SKM-1 treated with dmso at 0.1 percent for 144 hours (cell line): ENCODE measurements around the gene SOCS3.

Source experiments
- DNase-seq: peaks from one replicate; lab custom pipeline; 2025; ENCODE audit not compliant: unreplicated experiment; lab: John Stamatoyannopoulos, UW

Gene SOCS3

DNA sequence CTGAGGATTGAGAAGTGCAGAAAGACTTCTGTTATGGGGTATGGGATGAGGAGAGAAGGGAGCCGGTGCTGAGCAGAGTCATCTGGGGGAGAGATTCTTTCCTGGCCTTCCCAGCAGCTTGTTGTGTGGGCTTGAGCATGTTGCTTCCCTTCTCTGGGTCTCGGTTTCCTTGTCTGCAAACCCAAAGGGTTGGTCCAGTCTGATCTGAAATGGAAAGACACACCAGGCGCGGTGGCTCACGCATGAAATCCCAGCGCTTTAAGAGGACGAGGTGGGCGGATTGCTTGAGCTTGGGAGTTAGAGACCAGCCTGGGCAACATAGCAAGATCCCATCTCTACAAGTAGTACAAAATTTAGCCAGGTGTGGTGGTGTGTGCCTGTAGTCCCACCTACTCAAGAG, 6.0 kb downstream of the SOCS3 start:
- no peak for DNase-seq

DNA sequence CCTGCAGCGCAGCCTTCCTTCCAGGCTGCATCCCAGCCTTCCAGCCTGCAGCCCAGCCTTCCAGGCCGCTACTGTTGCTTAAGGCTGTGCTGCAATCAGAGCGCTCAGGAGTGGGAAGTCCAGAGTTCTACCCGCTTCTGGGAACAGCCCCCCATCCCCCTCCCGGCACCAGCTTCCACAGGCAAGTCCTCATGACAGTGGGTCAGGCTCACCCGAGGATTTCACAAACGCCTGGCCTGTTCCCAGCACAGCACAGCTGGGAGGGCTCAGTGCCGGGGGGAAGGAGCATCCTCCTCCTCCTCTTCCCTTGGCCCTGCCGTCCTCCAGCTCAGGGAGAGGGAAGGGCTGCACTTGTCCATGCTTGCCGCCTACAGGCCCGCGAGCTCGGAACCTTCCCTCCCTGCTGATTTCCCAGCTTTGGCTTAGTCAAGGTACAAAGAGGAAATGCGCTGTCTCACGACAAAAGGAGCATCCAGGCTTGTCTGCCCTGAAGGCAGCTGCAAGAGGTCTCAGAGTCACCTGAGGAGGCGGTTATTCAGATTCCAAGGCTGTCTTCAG, 8.3 kb downstream of the SOCS3 start:
- no peak for DNase-seq

DNA sequence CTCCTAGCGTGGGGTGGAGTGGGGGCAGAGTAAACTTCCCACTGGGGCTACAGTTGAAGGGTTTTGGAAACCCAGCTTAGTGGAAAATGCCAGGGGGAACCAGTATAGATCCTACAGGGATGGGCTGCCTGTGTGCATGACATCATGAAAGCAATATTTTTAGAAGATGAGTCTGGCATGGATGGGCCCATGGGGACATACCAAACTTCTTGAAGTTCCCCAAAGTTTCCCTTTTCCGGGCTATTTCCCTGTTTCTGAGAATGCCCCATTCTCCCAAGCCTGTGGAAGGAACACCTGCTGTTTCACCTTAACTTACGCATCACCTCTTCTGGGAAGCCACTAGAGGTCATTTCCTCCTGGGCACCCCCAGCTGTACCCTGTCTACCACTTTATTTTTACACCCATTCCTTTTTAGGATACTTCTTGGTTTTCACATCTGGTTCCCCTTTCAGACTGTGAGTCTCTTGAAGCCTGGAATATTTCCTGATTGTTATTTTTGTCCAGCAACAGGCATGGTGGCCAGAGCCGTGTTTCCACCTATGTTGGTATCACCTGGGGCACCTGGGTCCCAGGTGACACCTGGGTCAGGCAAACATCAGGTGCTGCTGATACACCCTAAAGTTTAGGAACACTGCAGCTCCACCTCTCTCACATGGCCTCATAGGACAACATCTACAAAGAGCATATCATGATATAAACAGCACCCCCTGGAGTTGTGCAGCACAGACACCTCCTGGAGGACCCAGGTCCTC, 9.8 kb downstream of the SOCS3 start:
- no peak for DNase-seq

DNA sequence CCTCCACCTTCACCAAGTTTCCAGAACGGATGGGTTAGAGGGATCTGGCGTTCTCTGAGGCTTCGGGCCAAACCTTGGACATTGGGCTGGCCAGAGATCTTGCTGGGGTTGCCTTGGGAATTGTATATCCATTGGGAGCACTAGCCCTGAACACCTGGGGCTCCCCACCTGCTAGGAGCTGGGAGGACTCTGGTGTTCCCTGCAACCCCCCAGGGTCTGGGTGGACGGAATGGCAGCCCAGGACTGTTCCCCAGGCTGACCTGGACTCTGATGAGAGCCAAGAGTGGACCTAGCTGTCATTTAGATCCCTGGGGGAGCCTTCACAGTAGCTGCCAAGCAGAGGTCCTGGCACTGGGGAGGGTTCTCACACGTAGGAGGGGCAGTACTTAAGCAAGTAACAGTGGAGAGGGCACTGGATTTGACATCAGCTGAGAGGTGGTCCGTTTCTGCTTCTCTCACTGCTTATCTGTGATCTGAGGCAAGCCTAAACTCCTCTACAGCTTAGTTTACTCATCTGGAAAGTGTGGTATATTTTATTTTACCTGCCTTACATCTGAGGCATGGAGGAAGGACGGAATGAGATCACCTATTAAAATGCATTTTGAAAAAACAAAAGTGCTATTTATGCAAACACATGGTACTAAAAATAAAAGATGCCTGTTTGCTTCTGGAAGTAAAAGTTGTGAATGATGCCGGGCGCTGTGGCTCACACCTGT, 11.7 kb downstream of the SOCS3 start:
- no peak for DNase-seq

DNA sequence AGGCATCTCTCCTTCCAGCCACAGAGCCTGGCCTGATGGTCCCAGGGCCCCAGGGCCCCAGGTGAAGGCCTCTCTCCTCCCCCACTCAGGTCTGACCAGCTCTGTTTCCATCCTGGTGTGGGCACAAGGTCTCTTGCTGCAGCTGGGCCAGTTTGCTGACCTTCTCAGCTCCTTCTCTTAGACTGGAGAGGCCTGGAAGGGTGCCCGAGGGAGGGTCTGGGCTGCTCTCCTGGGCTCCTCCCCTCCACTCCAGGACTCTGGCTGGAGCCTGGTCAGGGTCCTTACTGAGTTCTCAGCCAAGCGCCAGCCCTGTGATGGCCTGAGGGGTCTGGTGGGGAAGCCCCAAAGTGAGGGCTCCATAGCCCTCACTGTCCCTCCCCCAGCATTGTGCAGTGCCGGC, 12.4 kb downstream of the SOCS3 start:
- DNase-seq, result no peak

DNA sequence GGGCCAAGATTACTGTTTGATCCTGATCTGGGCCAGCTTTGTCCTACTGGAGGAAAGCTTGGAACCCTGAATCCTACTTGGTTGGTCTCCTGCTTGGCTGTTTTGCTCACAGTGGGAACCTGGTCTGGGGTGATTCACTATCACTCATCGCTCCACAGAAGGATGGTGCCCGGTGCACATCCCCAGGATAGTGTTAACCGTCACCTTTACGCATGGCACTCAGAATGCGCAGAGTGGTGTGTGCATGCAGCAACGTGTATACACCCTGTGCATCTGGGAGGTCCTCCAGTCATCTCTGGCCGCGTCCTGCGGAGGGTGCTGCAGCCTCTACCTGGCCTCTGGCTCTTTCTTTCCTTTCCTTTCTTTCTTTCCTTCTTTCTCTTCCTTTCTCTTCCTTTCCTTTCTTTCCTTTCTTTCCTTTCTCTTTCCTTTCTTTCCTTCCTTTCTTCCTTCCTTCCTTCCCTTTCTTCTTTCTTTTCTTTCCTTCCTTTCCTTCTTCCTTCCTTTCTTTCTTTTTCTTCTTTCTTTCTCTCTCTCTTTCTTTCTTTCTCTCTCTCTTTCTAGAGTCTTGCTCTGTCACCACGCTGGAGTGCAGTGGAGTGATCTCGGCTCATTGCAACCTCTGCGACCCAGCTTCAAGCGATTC, 13.1 kb downstream of the SOCS3 start:
- no peak for DNase-seq

DNA sequence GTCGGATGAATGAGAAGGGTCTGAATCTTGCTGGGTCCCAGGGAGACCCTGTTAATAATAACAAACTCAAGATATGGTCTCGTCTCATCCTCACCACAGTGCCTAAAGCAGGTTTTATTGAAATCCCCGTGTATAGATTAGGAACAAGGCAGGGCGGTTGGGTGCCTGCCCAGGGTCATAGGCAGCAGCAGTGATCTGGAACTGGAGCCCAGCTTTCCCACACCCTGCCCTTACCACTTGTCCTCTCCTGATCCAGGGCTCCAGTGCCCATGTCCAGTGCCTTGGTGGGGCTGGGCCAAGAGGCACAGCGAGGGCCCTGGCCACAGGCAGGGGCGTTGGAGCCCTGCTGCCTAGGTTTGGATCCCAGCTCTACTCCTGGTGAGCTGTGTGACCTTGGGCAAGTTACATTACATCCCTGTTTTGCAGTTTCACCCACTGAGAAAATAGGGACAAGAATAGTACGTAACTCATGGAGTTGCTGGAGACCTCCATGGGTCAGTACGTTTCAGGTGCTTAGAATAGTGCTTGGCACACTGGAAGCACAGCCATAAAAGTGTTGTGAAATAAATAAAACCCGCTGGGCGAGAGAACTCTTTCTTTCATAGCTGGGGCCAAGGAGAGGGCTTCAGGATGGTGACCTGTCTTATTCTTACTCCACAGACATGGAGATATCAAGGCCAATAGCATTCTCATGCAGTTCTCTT, 13.9 kb downstream of the SOCS3 start:
- DNase-seq, result no peak

DNA sequence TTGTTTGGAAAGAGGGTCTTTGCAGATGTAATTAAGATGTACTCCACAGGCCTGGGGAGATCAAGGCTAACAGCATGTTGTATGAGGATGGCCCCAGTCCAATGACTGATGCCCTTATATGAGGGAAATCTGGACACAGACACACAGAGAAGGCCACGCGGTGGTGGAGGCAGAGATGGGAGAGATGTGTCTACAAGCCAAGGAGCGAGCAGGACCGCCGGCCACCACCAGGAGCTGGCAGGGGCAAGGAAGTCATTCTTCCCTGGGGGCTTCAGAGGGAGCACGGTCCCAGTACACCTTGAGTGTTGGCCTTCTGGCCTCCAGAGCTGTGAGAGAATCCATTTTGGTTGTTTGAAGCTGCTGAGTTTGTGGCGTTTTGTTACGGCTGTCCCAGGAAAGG, 14.7 kb downstream of the SOCS3 start:
- DNase-seq, result no peak

DNA sequence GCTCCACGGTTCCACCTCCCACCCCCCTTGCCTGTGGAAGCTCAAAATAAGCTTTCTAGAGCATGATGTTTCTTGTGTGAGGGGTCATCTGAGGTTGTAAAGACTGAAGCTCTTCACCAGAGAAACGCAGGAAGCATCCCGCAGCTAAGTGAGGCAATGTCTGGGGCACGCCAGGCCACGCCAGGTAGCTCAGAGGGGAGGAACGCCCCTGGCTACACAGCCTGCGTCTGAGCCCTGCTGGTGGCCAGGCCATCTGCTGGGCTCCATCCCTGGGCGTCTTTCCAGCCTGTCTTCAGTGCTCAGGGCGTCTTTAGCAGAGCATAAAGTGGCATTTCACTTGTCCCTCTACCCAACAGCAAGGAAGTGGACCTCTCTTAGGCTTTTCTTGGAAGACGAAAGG, 15.2 kb downstream of the SOCS3 start:
- no peak for DNase-seq

DNA sequence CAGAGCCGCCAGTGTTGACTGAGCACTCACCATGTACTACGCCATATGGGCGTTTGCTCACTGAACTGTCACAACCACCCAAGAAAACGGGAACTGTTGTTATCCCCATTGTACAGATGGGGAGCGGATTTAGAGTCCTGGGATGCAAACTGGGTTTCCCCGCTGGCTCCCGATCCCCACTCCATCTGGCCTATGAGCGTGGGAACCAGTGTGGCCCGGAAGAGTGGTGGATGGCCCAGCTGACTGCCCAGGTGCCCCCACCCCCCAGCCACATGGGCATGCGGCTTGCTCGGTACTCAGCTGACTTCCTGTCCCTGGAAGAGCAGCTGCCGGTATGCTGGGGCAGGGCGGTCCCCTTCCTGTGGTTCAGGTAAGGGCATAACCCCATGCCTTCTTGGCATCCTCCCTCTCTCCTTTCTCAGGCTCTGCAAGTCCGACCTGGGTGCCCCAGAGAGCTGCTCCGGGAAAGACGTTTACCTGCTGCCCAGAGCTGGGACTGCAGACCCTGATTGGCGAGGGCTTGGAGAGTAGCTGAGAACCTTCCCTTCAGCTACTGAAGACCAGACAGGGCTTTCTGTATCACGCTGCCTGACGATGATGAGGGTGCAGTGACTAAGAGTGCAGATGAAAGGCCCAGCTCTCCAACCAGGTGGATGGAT, 16.2 kb downstream of the SOCS3 start:
- DNase-seq, result no peak

DNA sequence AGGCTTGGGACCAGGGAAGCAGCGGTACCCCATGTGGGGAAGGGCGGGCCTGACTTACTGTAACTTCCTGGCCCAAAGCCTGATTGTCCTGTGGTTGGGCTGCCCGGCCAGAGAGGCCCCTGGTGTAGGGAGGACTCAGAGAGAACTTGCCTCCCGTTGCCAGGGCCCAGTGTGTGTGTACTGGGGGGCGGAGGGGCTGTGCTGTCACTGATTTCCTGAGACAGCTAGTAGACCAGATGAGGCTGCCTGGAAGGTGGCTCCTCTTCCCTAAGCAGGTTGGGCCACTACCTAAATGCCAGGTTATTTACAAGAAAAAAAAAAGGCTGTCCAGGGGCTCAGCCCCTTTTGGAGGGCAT, 16.7 kb downstream of the SOCS3 start:
- peak; percentile 55 for DNase-seq

DNA sequence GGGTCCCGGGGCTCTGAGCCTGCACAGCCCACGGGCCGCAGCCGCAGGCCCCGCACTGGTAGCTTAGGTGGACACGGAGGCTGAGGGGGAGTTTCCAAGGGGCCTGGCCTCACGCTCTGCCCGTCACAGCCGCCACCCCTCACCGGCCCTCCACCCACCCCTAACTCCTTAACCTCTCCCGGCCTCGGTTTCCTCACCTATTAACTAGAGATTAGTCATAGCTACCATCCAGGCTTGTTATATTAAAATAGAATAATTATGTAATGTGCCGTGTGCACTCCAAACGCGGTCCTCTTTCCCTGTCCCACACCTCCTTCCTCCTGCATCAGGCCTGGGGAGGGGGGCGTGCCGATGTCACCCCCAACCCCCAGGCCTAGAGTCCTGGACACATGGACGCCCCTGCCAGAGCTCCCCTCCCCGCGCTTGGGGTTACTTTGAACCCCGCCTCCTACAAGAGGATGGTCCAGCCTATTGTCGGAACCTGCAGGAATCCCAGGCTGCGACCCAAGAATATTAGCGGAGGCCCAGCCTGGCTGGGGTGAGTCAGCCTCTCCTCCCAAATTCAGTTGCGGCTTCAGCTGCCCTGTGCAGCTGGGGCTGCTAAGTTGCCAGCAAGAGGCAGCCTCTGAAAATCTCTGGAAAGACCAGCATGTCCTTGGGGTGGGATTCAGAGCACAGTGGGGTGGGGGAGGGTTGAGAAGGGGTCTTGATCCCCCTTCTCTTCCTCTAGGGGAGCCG, 17.3 kb downstream of the SOCS3 start:
- DNase-seq, result no peak

DNA sequence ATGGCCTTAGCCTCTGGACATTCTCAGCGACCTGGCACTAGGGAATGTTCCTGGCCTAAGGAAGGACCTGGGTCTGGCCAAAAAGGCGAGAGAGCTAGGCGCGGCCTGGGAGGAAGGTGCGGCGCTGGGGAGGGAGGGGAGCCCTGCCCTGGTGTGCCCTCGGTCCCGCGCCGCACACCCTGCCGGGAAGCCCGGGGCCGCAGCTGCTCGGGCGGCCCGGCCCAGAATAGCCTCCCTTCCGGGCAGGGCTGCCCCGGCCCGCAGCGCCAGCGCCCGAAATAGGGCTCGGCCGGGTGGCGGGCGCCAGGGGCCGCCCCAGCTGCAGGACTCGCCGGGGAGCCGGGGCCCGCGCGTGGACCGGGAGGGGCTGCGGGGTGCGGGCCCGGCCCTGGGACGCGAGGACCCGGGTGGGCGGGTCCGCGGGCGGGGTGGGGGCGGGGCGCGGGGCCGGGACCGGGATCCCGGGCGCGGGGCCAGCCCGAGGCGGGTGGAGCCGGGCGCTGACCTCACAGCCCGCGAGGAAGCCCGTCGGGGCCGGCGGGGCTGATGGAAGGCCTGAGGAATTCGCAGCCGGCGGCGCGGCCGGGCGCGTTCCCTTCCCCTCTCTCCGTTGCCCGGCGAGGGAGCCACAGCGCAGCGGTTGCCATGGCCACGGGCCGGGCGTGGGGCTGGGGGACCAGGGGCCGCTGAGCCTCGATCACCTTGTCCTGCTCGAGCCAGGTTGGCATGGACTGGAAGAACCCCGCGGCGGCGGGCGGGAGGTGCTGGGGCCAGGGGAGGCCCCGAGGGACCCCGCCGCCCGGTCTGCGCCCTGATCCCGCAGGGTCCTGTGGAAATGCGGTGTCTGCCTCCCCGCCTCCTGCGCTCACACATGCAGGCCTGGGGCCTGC, 18.1 kb downstream of the SOCS3 start:
- no peak for DNase-seq

DNA sequence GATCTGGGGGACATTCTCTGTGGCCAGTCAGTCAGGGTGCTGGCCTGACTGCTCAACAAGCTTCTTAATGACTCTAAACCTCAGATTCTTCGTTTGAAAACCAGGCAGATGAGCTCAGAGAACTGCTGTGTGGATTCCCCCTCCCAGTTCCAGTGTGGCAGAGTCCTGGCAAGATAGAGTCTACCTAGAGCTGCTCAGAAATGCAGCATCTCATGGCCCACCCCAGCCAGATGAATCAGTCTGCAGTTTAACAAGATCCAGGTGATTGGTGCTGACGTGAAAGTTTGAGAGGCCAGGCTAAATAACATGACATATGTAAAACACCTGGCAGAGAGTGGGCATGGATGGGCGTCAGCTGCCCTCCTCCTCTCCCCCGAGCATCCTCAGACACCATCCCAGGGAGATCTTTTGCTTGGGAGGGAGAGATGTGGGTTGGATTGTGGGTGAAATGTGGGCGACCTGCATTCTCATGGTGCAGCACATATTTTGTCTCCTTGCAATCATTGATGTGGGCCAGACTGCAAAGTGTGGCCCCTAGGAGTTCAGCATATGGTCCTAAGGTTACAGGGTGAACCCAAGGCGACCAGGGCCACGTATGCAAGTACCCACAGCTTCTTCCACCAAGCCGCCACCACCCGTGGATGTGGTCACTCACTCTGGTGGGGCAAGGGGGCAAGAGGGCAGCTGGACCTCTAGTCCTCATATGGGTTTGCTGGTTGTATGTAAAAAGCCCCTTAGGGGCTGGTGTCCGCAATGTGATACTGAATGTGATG, 19.5 kb downstream of the SOCS3 start:
- DNase-seq, result no peak

DNA sequence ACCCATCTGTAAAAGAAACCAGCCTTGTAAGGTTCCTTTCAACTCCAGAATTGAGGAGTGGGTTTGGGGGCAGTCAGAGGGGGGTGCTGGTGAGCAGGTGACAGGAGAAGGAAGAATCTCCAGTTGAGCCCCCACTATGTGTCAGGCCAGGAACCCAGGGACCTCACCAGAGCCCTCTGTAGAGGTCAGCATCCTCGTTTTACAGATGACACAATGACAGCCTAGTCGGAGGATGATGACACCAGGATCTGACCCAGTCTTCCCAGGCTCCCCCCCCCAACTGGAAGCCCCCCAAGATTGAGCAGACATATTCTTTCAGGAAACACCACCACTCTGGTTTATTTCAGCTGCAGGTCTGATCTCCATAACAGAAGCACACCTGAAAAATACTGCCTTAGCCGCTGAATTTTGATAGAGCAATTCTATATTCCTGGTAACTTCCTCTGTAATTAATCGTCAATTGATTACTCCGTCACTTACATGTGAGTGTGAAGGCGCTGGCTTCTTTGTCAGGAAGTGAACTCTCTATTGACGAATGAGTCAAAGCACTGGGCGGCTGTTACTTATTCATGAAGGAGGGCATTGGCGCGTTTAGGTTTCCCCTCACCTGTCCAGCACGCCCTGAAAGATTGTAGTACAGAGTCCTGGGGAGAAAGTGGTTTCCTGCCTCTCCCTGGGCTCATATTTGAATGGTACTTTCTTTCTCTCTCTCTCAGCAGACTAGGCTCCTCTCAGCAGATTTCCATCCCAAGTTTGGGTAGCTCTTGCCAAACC, 21.2 kb downstream of the SOCS3 start:
- no peak for DNase-seq

DNA sequence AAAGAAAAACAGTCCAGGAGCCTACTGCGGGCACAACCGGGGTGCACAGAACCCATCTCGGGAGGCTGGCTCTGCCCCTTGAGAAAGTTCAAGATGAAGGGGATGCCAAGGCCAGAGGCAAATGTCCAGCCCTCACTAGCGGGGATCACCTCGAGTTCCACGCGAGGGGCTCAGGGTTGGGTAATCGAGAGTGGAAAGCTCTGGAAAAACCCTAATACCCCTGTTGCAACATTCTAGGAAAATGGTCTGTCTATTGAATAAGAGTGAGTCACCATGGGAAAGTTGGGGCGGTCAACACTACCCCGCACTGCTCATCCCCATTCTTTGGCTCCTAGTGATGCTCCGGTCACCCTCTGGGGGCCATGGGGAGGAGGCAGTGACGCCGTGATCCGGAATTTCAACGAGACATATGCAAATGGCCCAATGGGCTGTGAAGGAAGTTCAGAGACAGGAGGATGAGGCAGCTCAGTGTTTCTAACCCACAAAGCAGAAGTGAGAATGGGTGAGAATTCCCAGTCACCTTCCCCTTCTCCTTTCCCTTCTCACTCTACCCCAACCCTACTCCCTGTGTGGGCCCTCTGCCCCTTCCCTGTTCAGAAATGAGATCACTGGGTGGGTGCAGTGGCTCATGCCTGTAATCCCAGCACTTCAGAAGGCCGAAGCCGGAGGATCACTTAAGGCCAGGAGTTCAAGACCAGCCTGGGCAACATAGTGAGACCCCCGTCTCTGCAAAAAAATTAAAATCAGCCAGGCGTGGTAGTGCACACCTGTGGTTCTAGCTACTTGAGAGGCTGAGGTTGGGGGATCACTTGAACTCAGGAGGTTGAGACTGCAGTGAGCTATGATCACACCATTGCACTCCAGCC, 22.4 kb downstream of the SOCS3 start:
- DNase-seq, result peak; percentile 92

DNA sequence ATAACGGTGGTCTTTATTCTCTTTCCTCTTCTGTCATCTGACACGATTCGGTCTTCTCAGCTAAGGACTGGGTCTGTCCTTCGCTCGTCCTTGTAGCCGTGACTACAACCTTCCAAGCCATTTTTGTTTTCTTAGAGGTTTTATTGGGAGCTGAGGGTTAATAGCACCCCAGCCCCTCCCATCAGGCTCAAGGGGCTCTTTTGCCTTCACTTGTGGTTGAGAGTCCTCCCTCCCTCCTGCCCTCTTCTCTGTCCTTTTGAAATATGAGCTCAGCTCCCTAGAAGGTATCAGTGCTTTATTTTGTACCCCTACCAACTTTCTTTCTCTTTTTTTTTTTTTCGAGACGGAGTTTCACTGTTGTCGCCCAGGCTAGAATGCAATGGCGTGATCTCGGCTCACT, 24.7 kb downstream of the SOCS3 start:
- no peak for DNase-seq
